GM23338 (cell line): ENCODE data around the gene CFAP100. TPM values are rescaled to one million over a fixed set of nuclear protein-coding genes. Genes with fewer than 3 reads are reported as not detected.

Experiments
- ATAC-seq: fragments of 200-7000 bp; cut with Tn5 transposase; 3 replicates; pipeline ENCODE4 v1.9.1; 2020
- DNase-seq: peaks from one replicate; pipeline ENCODE4 v3.0.0-alpha.2; 2015; ENCODE audit warnings: low spot score
- H2AFZ ChIP-seq: fragments of 200-600 bp; sonication (generic); 2 replicates; pipeline ENCODE4 v1.8.0; 2016; ENCODE audit warnings: antibody characterized with exemption, mild to moderate bottlenecking, moderate library complexity
- H3F3A ChIP-seq: fragments of 200-600 bp; sonication (generic); replicated peaks from 2 replicates; pipeline ENCODE4 v1.8.0; 2017; ENCODE audit warnings: antibody characterized with exemption, mixed run types, low read depth
- H3K27ac ChIP-seq: fragments of 200-600 bp; sonication (generic); 2 replicates; pipeline ENCODE4 v1.6.1; 2016; ENCODE audit warnings: low read depth
- H3K27me3 ChIP-seq: fragments of 200-600 bp; sonication (generic); 2 replicates; pipeline ENCODE4 v1.8.0; 2016; ENCODE audit warnings: mild to moderate bottlenecking, mixed run types, moderate library complexity; ENCODE audit not compliant: insufficient read depth
- H3K36me3 ChIP-seq: fragments of 200-600 bp; sonication (generic); 2 replicates; pipeline ENCODE4 v1.8.0; 2016; ENCODE audit warnings: mild to moderate bottlenecking; ENCODE audit not compliant: insufficient read depth
- H3K4me1 ChIP-seq: fragments of 200-600 bp; sonication (generic); 2 replicates; pipeline ENCODE4 v1.8.0; 2016; ENCODE audit warnings: mild to moderate bottlenecking, moderate library complexity; ENCODE audit not compliant: insufficient read depth
- H3K4me2 ChIP-seq: fragments of 200-600 bp; sonication (generic); 2 replicates; pipeline ENCODE4 v1.7.1; 2017; ENCODE audit warnings: mixed run types
- H3K4me3 ChIP-seq: fragments of 200-600 bp; sonication (generic); 2 replicates; pipeline ENCODE4 v1.6.1; 2016; ENCODE audit warnings: mixed run types
- H3K79me2 ChIP-seq: fragments of 200-600 bp; sonication (generic); replicated peaks from 2 replicates; pipeline ENCODE4 v1.8.0; 2017; ENCODE audit warnings: mild to moderate bottlenecking; ENCODE audit not compliant: insufficient read depth
- H3K9me2 ChIP-seq: fragments of 200-600 bp; sonication (generic); 2 replicates; pipeline ENCODE4 v1.8.0; 2017; ENCODE audit not compliant: insufficient read depth
- H4K20me1 ChIP-seq: fragments of 200-600 bp; sonication (generic); replicated peaks from 2 replicates; pipeline ENCODE4 v1.8.0; 2017; ENCODE audit warnings: mild to moderate bottlenecking; ENCODE audit not compliant: insufficient read depth
- H3K27ac Mint-ChIP-seq: 2 replicates; pipeline ENCODE4 v1.8.0; 2020; ENCODE audit warnings: inconsistent platforms, mild to moderate bottlenecking, moderate library complexity, mixed read lengths
- H3K27me3 Mint-ChIP-seq: 3 replicates; pipeline ENCODE4 v1.8.0; 2022; ENCODE audit warnings: low read depth, mild to moderate bottlenecking, moderate library complexity, mixed read lengths, inconsistent platforms; ENCODE audit not compliant: insufficient read depth, poor library complexity
- H3K36me3 Mint-ChIP-seq: 3 replicates; pipeline ENCODE4 v1.8.0; 2021; ENCODE audit warnings: low read depth, mild to moderate bottlenecking, inconsistent platforms, moderate library complexity, mixed read lengths
- H3K4me1 Mint-ChIP-seq: 3 replicates; pipeline ENCODE4 v1.8.0; 2020; ENCODE audit warnings: mild to moderate bottlenecking, inconsistent platforms, mixed read lengths
- H3K4me3 Mint-ChIP-seq: 3 replicates; pipeline ENCODE4 v1.8.0; 2021; ENCODE audit warnings: moderate library complexity, mild to moderate bottlenecking, inconsistent platforms, mixed read lengths
- H3K9me3 Mint-ChIP-seq: 3 replicates; pipeline ENCODE4 v1.8.0; 2020; ENCODE audit warnings: moderate library complexity, mild to moderate bottlenecking, inconsistent platforms, mixed read lengths
- CREB1 ChIP-seq: fragments of 250-450 bp; sonication (Bioruptor Pico); IDR thresholded peaks from 2 replicates; pipeline ENCODE4 v1.5.0; 2020; ENCODE audit warnings: low read depth, mild to moderate bottlenecking, moderate library complexity
- EZH2 ChIP-seq: fragments of 200-600 bp; sonication (generic); IDR thresholded peaks from one replicate; pipeline ENCODE4 v1.8.0; 2017; ENCODE audit warnings: antibody characterized with exemption, mild to moderate bottlenecking, low read depth; ENCODE audit not compliant: unreplicated experiment
- EZH2phosphoT487 ChIP-seq: fragments of 200-600 bp; sonication (generic); IDR thresholded peaks from one replicate; pipeline ENCODE4 v1.8.1; 2018; ENCODE audit warnings: antibody characterized with exemption; ENCODE audit not compliant: unreplicated experiment
- JUNB ChIP-seq: IDR thresholded peaks from one replicate; pipeline ENCODE4 v1.6.1; 2016; ENCODE audit warnings: antibody characterized with exemption; ENCODE audit not compliant: unreplicated experiment
- NANOG ChIP-seq: IDR thresholded peaks from 2 replicates; pipeline ENCODE4 v1.6.1; 2016; ENCODE audit warnings: antibody characterized with exemption, borderline replicate concordance
- POLR2AphosphoS5 ChIP-seq: IDR thresholded peaks from 2 replicates; pipeline ENCODE4 v1.6.1; 2016; ENCODE audit warnings: antibody characterized with exemption, low read depth
- STAT1 ChIP-seq: IDR thresholded peaks from one replicate; pipeline ENCODE4 v1.6.1; 2016; ENCODE audit warnings: antibody characterized with exemption; ENCODE audit not compliant: unreplicated experiment
- ZNF114 ChIP-seq: fragments of 250-450 bp; sonication (Bioruptor Pico); IDR thresholded peaks from 2 replicates; pipeline ENCODE4 v1.5.0; 2020; ENCODE audit warnings: mild to moderate bottlenecking, moderate library complexity
- ZNF331 ChIP-seq: fragments of 250-450 bp; sonication (Bioruptor Pico); IDR thresholded peaks from 2 replicates; pipeline ENCODE4 v1.5.0; 2020; ENCODE audit warnings: low read depth, mild to moderate bottlenecking, moderate library complexity
- polyA plus RNA-seq: library from polyadenylated mRNA; unstranded; fragments of >200 nt; fragmentation: Nextera tagmentation; extraction: Ambion mirVana; gene quantifications from 2 replicates; pipeline ENCODE4 v1.2.1, GENCODE V29; 2016
- total RNA-seq: library from RNA; depleted of rRNA; stranded (reverse); fragments of >200 nt; shearing (Covaris generic); gene quantifications from 2 replicates; pipeline ENCODE4 v1.2.3, GENCODE V29; 2014
- TF ChIP-seq, protein P1 (sequence below): IDR thresholded peaks from one replicate; pipeline ENCODE4 v1.6.1; 2018; ENCODE audit warnings: antibody characterized with exemption; ENCODE audit not compliant: unreplicated experiment
- TF ChIP-seq, protein P2 (sequence below): fragments of 250-450 bp; sonication (Bioruptor Pico); IDR thresholded peaks from 2 replicates; pipeline ENCODE4 v1.5.0; 2020; ENCODE audit warnings: mild to moderate bottlenecking, moderate library complexity
- TF ChIP-seq, protein P3 (sequence below): IDR thresholded peaks from 2 replicates; pipeline ENCODE4 v1.6.1; 2016; ENCODE audit warnings: antibody characterized with exemption
- TF ChIP-seq, protein P4 (sequence below), 2 experiments: fragments of 200-600 bp in 1 of 2; sonication (generic) in 1 of 2; conservative IDR thresholded peaks; 2 replicates each; pipeline versions ENCODE4 v1.5.1 to v1.6.1; 2016 to 2017; ENCODE audit warnings: antibody characterized with exemption in 2 of 2, low read depth in 2 of 2, mild to moderate bottlenecking in 2 of 2, moderate library complexity in 1 of 2

CFAP100 gene
- total and polyA plus RNA-seq, 2 experiments from 2014 or later, result 0.07 TPM; not detected in 1

DNA sequence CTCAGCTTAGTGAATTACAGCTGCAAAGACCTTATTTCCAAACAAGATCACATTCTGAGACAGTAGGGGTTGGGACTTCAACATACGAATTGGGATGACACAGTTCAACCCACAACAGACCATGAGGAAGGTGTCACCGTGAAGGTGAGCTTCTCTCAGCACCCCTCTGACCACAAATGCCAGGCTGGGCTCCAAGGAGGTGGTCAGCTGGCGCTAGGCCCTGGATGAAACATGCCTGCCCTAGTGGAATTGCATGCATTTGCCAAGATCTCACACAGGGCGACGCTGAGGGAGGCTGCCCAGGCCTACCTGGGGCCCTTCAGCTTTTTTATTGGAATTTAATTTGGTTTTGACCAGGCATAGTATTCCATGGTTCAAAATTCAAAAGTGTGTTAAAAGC, 1.8 kb downstream of the CFAP100 start:
- no peak for ATAC-seq
- Histone ChIP-seq H3K4me2 (no peak overlapping the region), H3K4me3 (no peak overlapping the region), H3K9me2 (no peaks in the 10 kb centered on the region), H3F3A (no peaks in the 10 kb centered on the region), H2AFZ (no peak overlapping the region), H4K20me1 (no peaks in the 10 kb centered on the region), H3K4me1 (peaks cover 4% of the 10 kb centered on the region; the same call in 1 of the 2 replicates), H3K27me3 (peaks cover 39% of the 10 kb centered on the region), H3K79me2 (no peaks in the 10 kb centered on the region), H3K27ac (no peak overlapping the region), H3K36me3 (no peaks in the 10 kb centered on the region)
- H3K27ac Mint-ChIP-seq, result no peak overlapping the region
- H3K4me1 Mint-ChIP-seq, result peaks cover 10% of the 10 kb centered on the region
- H3K36me3 Mint-ChIP-seq, result no peaks in the 10 kb centered on the region; the same call in 2 of the 3 replicates
- H3K9me3 Mint-ChIP-seq, result no peaks in the 10 kb centered on the region
- no peak for DNase-seq
- TF ChIP-seq POLR2AphosphoS5 (no peak), ZNF331 (no peak), STAT1 (no peak), JUNB (no peak), NANOG (no peak), EZH2 (no peak), CREB1 (no peak), EZH2phosphoT487 (no peak), ZNF114 (CRISPR knock-in tag) (no peak)
- TF ChIP-seq, protein P1, sequence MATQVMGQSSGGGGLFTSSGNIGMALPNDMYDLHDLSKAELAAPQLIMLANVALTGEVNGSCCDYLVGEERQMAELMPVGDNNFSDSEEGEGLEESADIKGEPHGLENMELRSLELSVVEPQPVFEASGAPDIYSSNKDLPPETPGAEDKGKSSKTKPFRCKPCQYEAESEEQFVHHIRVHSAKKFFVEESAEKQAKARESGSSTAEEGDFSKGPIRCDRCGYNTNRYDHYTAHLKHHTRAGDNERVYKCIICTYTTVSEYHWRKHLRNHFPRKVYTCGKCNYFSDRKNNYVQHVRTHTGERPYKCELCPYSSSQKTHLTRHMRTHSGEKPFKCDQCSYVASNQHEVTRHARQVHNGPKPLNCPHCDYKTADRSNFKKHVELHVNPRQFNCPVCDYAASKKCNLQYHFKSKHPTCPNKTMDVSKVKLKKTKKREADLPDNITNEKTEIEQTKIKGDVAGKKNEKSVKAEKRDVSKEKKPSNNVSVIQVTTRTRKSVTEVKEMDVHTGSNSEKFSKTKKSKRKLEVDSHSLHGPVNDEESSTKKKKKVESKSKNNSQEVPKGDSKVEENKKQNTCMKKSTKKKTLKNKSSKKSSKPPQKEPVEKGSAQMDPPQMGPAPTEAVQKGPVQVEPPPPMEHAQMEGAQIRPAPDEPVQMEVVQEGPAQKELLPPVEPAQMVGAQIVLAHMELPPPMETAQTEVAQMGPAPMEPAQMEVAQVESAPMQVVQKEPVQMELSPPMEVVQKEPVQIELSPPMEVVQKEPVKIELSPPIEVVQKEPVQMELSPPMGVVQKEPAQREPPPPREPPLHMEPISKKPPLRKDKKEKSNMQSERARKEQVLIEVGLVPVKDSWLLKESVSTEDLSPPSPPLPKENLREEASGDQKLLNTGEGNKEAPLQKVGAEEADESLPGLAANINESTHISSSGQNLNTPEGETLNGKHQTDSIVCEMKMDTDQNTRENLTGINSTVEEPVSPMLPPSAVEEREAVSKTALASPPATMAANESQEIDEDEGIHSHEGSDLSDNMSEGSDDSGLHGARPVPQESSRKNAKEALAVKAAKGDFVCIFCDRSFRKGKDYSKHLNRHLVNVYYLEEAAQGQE, result no peak
- TF ChIP-seq, protein P2, sequence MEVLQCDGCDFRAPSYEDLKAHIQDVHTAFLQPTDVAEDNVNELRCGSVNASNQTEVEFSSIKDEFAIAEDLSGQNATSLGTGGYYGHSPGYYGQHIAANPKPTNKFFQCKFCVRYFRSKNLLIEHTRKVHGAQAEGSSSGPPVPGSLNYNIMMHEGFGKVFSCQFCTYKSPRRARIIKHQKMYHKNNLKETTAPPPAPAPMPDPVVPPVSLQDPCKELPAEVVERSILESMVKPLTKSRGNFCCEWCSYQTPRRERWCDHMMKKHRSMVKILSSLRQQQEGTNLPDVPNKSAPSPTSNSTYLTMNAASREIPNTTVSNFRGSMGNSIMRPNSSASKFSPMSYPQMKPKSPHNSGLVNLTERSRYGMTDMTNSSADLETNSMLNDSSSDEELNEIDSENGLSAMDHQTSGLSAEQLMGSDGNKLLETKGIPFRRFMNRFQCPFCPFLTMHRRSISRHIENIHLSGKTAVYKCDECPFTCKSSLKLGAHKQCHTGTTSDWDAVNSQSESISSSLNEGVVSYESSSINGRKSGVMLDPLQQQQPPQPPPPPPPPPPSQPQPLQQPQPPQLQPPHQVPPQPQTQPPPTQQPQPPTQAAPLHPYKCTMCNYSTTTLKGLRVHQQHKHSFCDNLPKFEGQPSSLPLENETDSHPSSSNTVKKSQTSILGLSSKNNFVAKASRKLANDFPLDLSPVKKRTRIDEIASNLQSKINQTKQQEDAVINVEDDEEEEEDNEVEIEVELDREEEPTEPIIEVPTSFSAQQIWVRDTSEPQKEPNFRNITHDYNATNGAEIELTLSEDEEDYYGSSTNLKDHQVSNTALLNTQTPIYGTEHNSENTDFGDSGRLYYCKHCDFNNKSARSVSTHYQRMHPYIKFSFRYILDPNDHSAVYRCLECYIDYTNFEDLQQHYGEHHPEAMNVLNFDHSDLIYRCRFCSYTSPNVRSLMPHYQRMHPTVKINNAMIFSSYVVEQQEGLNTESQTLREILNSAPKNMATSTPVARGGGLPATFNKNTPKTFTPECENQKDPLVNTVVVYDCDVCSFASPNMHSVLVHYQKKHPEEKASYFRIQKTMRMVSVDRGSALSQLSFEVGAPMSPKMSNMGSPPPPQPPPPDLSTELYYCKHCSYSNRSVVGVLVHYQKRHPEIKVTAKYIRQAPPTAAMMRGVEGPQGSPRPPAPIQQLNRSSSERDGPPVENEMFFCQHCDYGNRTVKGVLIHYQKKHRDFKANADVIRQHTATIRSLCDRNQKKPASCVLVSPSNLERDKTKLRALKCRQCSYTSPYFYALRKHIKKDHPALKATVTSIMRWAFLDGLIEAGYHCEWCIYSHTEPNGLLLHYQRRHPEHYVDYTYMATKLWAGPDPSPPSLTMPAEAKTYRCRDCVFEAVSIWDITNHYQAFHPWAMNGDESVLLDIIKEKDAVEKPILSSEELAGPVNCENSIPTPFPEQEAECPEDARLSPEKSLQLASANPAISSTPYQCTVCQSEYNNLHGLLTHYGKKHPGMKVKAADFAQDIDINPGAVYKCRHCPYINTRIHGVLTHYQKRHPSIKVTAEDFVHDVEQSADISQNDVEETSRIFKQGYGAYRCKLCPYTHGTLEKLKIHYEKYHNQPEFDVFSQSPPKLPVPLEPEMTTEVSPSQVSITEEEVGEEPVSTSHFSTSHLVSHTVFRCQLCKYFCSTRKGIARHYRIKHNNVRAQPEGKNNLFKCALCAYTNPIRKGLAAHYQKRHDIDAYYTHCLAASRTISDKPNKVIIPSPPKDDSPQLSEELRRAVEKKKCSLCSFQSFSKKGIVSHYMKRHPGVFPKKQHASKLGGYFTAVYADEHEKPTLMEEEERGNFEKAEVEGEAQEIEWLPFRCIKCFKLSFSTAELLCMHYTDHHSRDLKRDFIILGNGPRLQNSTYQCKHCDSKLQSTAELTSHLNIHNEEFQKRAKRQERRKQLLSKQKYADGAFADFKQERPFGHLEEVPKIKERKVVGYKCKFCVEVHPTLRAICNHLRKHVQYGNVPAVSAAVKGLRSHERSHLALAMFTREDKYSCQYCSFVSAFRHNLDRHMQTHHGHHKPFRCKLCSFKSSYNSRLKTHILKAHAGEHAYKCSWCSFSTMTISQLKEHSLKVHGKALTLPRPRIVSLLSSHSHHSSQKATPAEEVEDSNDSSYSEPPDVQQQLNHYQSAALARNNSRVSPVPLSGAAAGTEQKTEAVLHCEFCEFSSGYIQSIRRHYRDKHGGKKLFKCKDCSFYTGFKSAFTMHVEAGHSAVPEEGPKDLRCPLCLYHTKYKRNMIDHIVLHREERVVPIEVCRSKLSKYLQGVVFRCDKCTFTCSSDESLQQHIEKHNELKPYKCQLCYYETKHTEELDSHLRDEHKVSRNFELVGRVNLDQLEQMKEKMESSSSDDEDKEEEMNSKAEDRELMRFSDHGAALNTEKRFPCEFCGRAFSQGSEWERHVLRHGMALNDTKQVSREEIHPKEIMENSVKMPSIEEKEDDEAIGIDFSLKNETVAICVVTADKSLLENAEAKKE (CRISPR knock-in tag), result no peak
- TF ChIP-seq, protein P3, sequence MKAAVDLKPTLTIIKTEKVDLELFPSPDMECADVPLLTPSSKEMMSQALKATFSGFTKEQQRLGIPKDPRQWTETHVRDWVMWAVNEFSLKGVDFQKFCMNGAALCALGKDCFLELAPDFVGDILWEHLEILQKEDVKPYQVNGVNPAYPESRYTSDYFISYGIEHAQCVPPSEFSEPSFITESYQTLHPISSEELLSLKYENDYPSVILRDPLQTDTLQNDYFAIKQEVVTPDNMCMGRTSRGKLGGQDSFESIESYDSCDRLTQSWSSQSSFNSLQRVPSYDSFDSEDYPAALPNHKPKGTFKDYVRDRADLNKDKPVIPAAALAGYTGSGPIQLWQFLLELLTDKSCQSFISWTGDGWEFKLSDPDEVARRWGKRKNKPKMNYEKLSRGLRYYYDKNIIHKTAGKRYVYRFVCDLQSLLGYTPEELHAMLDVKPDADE, result no peak
- TF ChIP-seq, protein P4, sequence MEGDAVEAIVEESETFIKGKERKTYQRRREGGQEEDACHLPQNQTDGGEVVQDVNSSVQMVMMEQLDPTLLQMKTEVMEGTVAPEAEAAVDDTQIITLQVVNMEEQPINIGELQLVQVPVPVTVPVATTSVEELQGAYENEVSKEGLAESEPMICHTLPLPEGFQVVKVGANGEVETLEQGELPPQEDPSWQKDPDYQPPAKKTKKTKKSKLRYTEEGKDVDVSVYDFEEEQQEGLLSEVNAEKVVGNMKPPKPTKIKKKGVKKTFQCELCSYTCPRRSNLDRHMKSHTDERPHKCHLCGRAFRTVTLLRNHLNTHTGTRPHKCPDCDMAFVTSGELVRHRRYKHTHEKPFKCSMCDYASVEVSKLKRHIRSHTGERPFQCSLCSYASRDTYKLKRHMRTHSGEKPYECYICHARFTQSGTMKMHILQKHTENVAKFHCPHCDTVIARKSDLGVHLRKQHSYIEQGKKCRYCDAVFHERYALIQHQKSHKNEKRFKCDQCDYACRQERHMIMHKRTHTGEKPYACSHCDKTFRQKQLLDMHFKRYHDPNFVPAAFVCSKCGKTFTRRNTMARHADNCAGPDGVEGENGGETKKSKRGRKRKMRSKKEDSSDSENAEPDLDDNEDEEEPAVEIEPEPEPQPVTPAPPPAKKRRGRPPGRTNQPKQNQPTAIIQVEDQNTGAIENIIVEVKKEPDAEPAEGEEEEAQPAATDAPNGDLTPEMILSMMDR (conservative IDR thresholded peaks at IDR 0.05; ENCODE audit: low read depth in 2 of 2), result no peak
- no peak overlapping the region for H3K4me3 Mint-ChIP-seq
- H3K27me3 Mint-ChIP-seq, result peaks cover 29% of the 10 kb centered on the region
